ENCODE data around the gene CSPG5. TPM values are rescaled to one million over a fixed set of nuclear protein-coding genes. Genes with fewer than 3 reads are reported as not detected.

The CSPG5 gene
- total RNA-seq, 4 donors from 2014 or later, result 0.47 to 4.7 (median 1.2) TPM

- ATAC-seq (ENCODE audit: low FRiP score) (no peak), DNase-seq (ENCODE audit: low spot score) (no peak)
- TF ChIP-seq CTCF (IDR thresholded peaks at IDR 0.05), result no peak
Observed at GRCh38 chr3:47533481-47533880, 45.2 kb downstream of the CSPG5 start.

DNA sequence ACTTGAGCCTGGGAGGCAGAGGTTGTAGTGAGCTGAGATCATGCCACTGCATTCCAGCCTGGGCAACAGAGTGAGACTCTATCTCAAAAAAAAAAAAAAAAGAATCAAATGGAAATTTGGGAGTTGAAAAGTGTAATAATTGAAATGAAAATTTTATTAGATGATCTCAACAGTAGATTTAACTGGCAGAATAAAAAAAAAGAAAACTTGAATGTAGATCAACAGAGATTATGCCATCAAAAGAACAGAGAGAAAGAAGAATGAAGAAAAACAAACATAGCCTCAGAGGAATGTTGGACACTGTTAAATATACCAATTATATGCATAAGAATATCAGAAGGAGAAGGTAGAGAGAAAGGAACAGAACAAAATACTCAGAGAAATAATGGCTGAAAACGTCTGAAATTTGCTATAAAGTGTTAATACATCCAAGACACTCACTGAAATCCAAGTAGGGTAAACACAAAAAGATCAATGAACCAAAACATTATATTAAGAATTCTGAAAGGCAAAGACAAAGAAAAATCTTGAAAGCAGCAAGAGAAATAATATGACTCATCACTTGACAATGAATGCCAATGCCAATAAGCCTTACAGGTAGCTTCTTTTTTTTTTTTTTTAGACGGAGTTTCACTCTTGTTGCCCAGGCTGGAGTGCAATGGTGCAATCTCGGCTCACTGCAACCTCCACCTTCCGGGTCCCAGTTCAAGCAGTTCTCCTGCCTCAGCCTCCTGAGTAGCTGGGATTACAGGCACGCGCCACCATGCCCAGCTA is 50.5 kb downstream of the CSPG5 start:
- ATAC-seq (ENCODE audit: low FRiP score), result no peak
- TF ChIP-seq CTCF (IDR thresholded peaks at IDR 0.05), result no peak

GRCh38 chr3:47525617-47526016 is 53.0 kb downstream of the CSPG5 start:
- no peak for TF ChIP-seq CTCF (IDR thresholded peaks at IDR 0.05)
- DNase-seq (ENCODE audit: low spot score) (no peak), ATAC-seq (ENCODE audit: low FRiP score) (no peak)

More for the DNA sequence above, 50.5 kb downstream of the CSPG5 start:
- DNase-seq (ENCODE audit: low spot score), result no peak

- TF ChIP-seq CTCF (IDR thresholded peaks at IDR 0.05), result no peak
- DNase-seq (ENCODE audit: low spot score) (no peak), ATAC-seq (ENCODE audit: low FRiP score) (no peak)
Observed at GRCh38 chr3:47523310-47524073, 55.2 kb downstream of the CSPG5 start.

DNA sequence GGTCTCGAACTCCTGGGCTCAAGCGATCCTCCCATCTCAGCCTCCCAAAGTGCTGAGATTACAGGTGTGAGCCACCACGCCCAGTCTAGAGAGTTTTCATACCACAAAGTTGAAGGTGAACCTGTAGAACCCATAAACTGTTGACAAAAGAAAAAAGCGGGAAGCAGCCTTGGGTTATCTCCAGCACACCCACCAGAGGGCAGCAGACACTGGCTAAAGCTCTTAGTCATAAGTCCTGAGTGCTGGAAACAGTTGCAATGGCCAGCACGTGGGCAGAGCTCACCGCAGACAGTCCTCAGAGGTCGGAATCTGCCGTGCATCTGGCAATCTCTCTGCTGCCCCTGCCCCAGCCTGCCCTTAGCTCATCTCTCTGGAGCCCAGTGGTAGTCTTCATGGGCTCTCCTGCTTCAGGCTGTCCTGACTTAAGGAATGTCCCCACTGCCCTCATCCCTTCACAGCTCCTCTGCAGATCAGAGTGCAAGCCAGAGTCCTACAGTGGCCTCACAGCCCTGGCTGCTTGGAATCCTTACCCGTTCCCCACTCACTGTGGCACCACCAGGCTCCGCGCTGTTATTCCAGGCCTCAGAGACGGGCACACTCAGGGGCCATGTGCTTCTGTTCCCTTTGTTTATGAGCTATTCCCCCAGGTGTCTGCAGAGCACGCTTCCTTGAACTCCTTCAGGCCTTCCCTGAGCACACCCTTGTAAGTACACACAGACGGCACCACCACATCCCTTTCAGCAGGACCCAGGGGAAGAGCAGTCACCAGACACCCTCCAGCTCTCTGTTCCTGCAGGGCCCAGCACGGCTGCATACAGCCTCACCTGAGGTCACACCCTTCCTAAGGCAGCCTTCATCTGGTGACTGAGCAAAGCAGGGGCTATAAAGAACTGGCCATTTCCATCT is 56.3 kb downstream of the CSPG5 start:
- peak in 2 of 3 donors; percentile 78 to 79 for TF ChIP-seq CTCF (IDR thresholded peaks at IDR 0.05)
- DNase-seq (ENCODE audit: low spot score), result peak; percentile 40

DNA sequence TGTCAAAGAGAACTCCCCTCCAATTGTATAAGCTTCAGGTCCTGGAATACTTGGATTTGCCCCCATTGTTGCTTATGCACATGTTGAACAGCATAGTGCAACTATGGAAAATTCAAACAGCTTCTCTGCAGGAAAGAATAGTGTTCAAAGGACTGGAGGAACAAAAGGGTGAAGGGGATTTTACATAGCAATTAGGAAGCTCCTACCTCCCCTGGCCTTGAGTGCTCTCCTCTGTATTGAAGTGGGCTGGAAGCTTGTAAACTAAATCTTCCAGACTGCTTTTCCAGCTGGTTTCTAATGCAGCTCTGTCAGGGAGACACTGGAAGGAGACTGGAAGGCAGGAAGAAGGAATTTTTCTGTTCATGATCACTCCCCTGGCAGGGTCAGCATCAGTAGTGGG is 57.9 kb downstream of the CSPG5 start:
- ATAC-seq (ENCODE audit: low FRiP score) (no peak), DNase-seq (ENCODE audit: low spot score) (no peak)
- no peak for TF ChIP-seq CTCF (IDR thresholded peaks at IDR 0.05)

More for the DNA sequence above, 56.3 kb downstream of the CSPG5 start:
- ATAC-seq (ENCODE audit: low FRiP score), result peak; percentile 97

Data from omental fat pad (tissue), 4 donors.